Gastroesophageal sphincter (tissue), 4 donors: ENCODE data around the gene C6orf47. TPM values are rescaled to one million over a fixed set of nuclear protein-coding genes. Genes with fewer than 3 reads are reported as not detected.

Experiments
- ATAC-seq: fragments of 150-250 bp; one replicate; pipeline ENCODE4 v1.9.1; 2016; ENCODE audit warnings: mild to moderate bottlenecking, moderate library complexity
- H3K27ac ChIP-seq, 4 donors: fragments of 200-600 bp; sonication (generic) in 3 of 4; 1 replicate in 3 of 4; 2 replicates in 1 of 4; pipeline ENCODE4 v1.5.1; 2016 to 2019
- H3K27me3 ChIP-seq: fragments of 200-600 bp; sonication (generic); one replicate; pipeline ENCODE4 v1.5.1; 2019
- H3K36me3 ChIP-seq, 2 donors: fragments of 200-600 bp; sonication (generic); one replicate each; pipeline ENCODE4 v1.5.1; 2019; ENCODE audit warnings: control low read depth in 1 of 2
- H3K4me1 ChIP-seq, 3 donors: fragments of 200-600 bp; sonication (generic); 1 replicate in 2 of 3; 2 replicates in 1 of 3; pipeline ENCODE4 v1.5.1; 2016 to 2019; ENCODE audit warnings: control low read depth in 2 of 3
- H3K4me3 ChIP-seq, 2 donors: fragments of 200-600 bp; sonication (generic); one replicate each; pipeline ENCODE4 v1.5.1; 2019; ENCODE audit warnings: mild to moderate bottlenecking in 1 of 2, moderate library complexity in 1 of 2
- H3K9me3 ChIP-seq, 3 donors: fragments of 200-600 bp; sonication (generic); one replicate each; pipeline ENCODE4 v1.5.1; 2017 to 2019; ENCODE audit warnings: control low read depth in 2 of 3
- CTCF ChIP-seq, 4 experiments: fragments of 200-600 bp in 2 of 4; fragments of 450-650 bp in 2 of 4; sonication (generic) in 1 of 4; IDR thresholded peaks; one replicate each; pipeline ENCODE4 v1.5.1; 2017 to 2019; ENCODE audit warnings: antibody characterized with exemption in 4 of 4, mild to moderate bottlenecking in 2 of 4, moderate library complexity in 2 of 4
- EP300 ChIP-seq: sonication (generic); formaldehyde crosslinking; IDR thresholded peaks from one replicate; pipeline ENCODE4 v1.6.1; 2017; ENCODE audit warnings: antibody characterized with exemption, mild to moderate bottlenecking
- POLR2A ChIP-seq, 2 donors: fragments of 450-650 bp; IDR thresholded peaks; one replicate each; pipeline ENCODE4 v1.6.1; 2017; ENCODE audit warnings: antibody characterized with exemption in 2 of 2, mild to moderate bottlenecking in 2 of 2, moderate library complexity in 1 of 2
- POLR2AphosphoS5 ChIP-seq: sonication (generic); formaldehyde crosslinking; IDR thresholded peaks from one replicate; pipeline ENCODE4 v1.6.1; 2017; ENCODE audit warnings: antibody characterized with exemption
- WGBS, 2 donors: methylation state at CpG; one replicate each; pipeline ENCODE4 v1.1.5; 2018; ENCODE audit warnings: low coverage in 1 of 2; 5-methylcytosine and 5-hydroxymethylcytosine counted together
- total RNA-seq, 4 donors: library from RNA; depleted of rRNA; stranded (reverse); fragments of >200 nt; gene quantifications; one replicate each; pipeline ENCODE4 v1.1.0, GENCODE V29; 2016

The C6orf47 gene
- total RNA-seq, 4 donors from 2014 or later, result 30.0 to 40.0 (median 36.1) TPM

- Histone ChIP-seq H3K36me3 (peaks cover 0 to 100% of the 10 kb centered on the region in 2 donors), H3K4me3 (no peak overlapping the region), H3K4me1 (no peaks in the 10 kb centered on the region), H3K27ac (no peak overlapping the region), H3K27me3 (no peaks in the 10 kb centered on the region), H3K9me3 (no peaks in the 10 kb centered on the region)
- 79% methylated on average over 3 of the region's 4 CpGs; no CpG with 5 or more reads in 1 of the 2 donors for WGBS, 2 donors
- no peak for ATAC-seq
- no peak for TF ChIP-seq EP300
- no peak for TF ChIP-seq POLR2A (IDR thresholded peaks at IDR 0.05)
- TF ChIP-seq POLR2AphosphoS5, result no peak
- TF ChIP-seq CTCF (IDR thresholded peaks at IDR 0.05), result no peak
Observed at GRCh38 chr6:31641370-31641769, 19.2 kb downstream of the C6orf47 start.

DNA sequence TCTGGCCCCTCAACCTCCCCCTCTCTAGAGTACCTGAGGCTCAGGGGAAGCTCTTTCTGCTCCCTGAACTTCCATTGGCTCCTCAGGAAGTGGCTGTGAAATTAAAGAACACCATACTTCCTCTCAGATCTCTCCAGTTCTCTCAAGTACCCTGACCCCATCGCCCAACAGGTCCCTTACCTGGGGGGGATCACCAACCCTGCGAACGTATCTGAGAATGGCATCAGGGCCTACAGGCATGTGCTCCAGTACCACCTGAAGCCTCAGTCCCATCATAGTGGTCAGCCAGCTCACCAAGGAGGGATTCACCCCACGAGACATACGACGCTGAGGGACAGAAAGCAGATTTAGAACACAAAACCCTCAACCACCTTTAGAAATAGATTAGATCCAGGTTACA is 20.0 kb downstream of the C6orf47 start:
- no peak for TF ChIP-seq POLR2A (IDR thresholded peaks at IDR 0.05)
- TF ChIP-seq POLR2AphosphoS5, result no peak
- no peak for TF ChIP-seq EP300
- TF ChIP-seq CTCF (IDR thresholded peaks at IDR 0.05), result no peak
- no CpG with 5 or more reads among the region's 6 CpGs for WGBS, 2 donors
- H3K4me1 ChIP-seq, result no peaks in the 10 kb centered on the region
- H3K27me3 ChIP-seq, result no peaks in the 10 kb centered on the region
- H3K4me3 ChIP-seq, result no peak overlapping the region
- H3K9me3 ChIP-seq, result no peaks in the 10 kb centered on the region
- no peak overlapping the region for H3K27ac ChIP-seq
- H3K36me3 ChIP-seq, result peaks cover 0 to 100% of the 10 kb centered on the region in 2 donors
- no peak for ATAC-seq

GRCh38 chr6:31639449-31639861 is 21.1 kb downstream of the C6orf47 start:
- H3K4me1 ChIP-seq, result no peaks in the 10 kb centered on the region
- H3K4me3 ChIP-seq, result no peak overlapping the region
- no peaks in the 10 kb centered on the region for H3K27me3 ChIP-seq
- H3K27ac ChIP-seq, result peak overlapping the region in 1 of 4 donors; percentile 17
- WGBS, 2 donors, result 52 to 78% methylated on average over 1 to 3 of the region's 10 CpGs
- TF ChIP-seq EP300, result no peak
- TF ChIP-seq CTCF (IDR thresholded peaks at IDR 0.05), result no peak
- no peak for TF ChIP-seq POLR2A (IDR thresholded peaks at IDR 0.05)
- H3K9me3 ChIP-seq, result no peaks in the 10 kb centered on the region
- ATAC-seq, result no peak
- peaks cover 0 to 100% of the 10 kb centered on the region in 2 donors for H3K36me3 ChIP-seq

DNA sequence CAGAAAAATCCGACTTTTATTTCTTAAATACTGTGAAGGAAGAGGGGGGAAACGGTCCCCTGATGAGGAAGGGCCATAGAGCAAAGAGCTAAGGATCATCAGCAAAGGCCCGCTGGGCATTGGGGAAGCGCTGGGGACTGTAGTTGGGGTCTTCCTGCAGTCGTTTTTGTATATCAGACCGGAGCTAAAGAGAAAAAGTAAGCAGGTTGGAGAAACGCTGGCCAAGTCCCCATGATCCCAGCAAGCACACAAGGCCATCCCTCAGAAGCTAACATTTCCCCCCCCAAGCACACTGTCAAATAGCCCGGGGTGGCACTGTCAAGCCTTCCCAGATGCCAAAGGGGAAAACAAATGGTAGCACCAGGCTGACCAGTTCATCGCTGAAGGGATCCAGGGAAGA is 21.5 kb downstream of the C6orf47 start:
- ATAC-seq, result no peak
- peaks cover 0 to 100% of the 10 kb centered on the region in 2 donors for H3K36me3 ChIP-seq
- no peaks in the 10 kb centered on the region for H3K9me3 ChIP-seq
- 70 to 74% methylated on average over 8 to 9 of the region's 9 CpGs for whole genome bisulfite sequencing, 2 donors
- H3K4me1 ChIP-seq, result no peaks in the 10 kb centered on the region
- peak overlapping the region in 1 of 4 donors; percentile 17 for H3K27ac ChIP-seq
- no peaks in the 10 kb centered on the region for H3K27me3 ChIP-seq
- no peak overlapping the region for H3K4me3 ChIP-seq
- TF ChIP-seq CTCF (IDR thresholded peaks at IDR 0.05) (no peak), EP300 (no peak), POLR2AphosphoS5 (no peak), POLR2A (IDR thresholded peaks at IDR 0.05) (no peak)

DNA sequence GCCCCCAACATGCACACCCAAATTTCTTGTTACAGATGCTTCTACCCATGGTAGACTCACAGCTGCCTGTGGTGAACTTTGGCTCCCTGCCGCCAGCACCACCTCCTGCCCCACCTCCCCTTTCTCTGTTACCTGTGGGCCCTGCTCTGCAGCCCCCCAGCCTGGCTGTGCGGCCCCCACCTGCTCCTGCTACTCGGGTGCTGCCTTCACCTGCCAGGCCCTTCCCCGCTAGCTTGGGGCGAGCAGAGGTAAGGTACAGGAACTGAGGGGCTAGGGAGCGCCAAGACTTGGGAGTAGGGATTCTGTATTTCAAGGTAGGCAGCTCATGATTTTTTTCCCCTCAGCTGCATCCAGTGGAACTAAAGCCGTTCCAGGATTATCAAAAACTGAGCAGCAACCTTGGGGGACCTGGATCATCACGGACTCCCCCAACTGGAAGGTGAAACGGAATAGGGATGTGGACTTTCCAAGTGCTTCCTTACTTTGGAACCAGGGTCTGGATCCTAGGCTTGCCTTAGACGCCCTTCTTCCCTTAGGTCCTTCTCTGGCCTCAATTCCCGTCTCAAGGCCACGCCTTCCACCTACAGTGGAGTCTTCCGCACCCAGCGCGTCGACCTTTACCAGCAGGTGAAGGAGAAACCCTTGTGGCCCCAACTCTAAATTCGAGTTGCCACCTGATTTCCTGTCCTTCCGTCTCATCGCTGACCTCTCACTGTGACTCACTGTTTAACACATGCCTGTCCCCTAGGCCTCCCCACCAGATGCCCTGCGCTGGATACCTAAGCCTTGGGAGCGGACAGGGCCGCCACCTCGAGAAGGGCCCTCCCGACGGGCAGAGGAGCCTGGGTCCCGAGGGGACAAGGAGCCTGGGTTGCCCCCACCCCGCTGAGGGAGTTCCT is 23.6 kb downstream of the C6orf47 start:
- 63 to 71% methylated on average over 7 to 15 of the region's 27 CpGs for whole genome bisulfite sequencing, 2 donors
- Histone ChIP-seq H3K27ac (no peak overlapping the region), H3K27me3 (no peaks in the 10 kb centered on the region), H3K36me3 (peaks cover 0 to 100% of the 10 kb centered on the region in 2 donors), H3K9me3 (no peaks in the 10 kb centered on the region), H3K4me1 (no peaks in the 10 kb centered on the region), H3K4me3 (no peak overlapping the region)
- TF ChIP-seq POLR2A (IDR thresholded peaks at IDR 0.05) (no peak), POLR2AphosphoS5 (peak; percentile 11), CTCF (IDR thresholded peaks at IDR 0.05) (no peak), EP300 (no peak)
- no peak for ATAC-seq
